Right lobe of liver (tissue), 6 donors: ENCODE results near the gene KCNA2. TPM values are rescaled to one million over a fixed set of nuclear protein-coding genes. Genes with fewer than 3 reads are reported as not detected.

Experiments used
- ATAC-seq, 4 donors: fragments of 200-7000 bp; cut with Tn5 transposase; one replicate each; pipeline ENCODE4 v1.9.1; 2020; ENCODE audit warnings: mild to moderate bottlenecking in 4 of 4, moderate library complexity in 4 of 4
- DNase-seq, 3 donors: peaks; one replicate each; pipeline ENCODE4 v3.0.0-alpha.2; 2020
- H3K27ac ChIP-seq, 3 donors: fragments of 200-600 bp; one replicate each; pipeline ENCODE4 v1.8.0; 2022
- H3K27me3 ChIP-seq, 2 donors: fragments of 200-600 bp; one replicate each; pipeline ENCODE4 v1.8.0; 2022
- H3K36me3 ChIP-seq, 4 donors: fragments of 200-600 bp; sonication (generic) in 1 of 4; one replicate each; pipeline versions ENCODE4 v1.5.1 to v1.8.0; 2017 to 2022; ENCODE audit warnings: control low read depth in 1 of 4
- H3K4me1 ChIP-seq, 4 donors: fragments of 200-600 bp; sonication (generic) in 1 of 4; one replicate each; pipeline versions ENCODE4 v1.5.1 to v1.8.0; 2017 to 2022; ENCODE audit warnings: control low read depth in 1 of 4
- H3K4me3 ChIP-seq, 3 donors: fragments of 200-600 bp; one replicate each; pipeline ENCODE4 v1.8.0; 2022
- H3K9me3 ChIP-seq, 4 donors: fragments of 200-600 bp; sonication (generic) in 1 of 4; one replicate each; pipeline versions ENCODE4 v1.5.1 to v1.8.0; 2017 to 2022; ENCODE audit warnings: control low read depth in 1 of 4
- CTCF ChIP-seq, 4 donors: fragments of 200-600 bp in 3 of 4; fragments of 450-650 bp in 1 of 4; IDR thresholded peaks; one replicate each; pipeline versions ENCODE4 v1.5.1 to v1.8.0; 2016 to 2022; ENCODE audit warnings: antibody characterized with exemption in 4 of 4, mild to moderate bottlenecking in 2 of 4
- POLR2A ChIP-seq: fragments of 450-650 bp; IDR thresholded peaks from one replicate; pipeline ENCODE4 v1.6.1; 2017; ENCODE audit warnings: antibody characterized with exemption, mild to moderate bottlenecking
- WGBS: methylation state at CpG from one replicate; pipeline ENCODE4 v1.1.6; 2018; ENCODE audit warnings: low coverage, low lambda C conversion rate; ENCODE audit not compliant: insufficient coverage; ENCODE audit errors: missing lambda C conversion rate; 5-methylcytosine and 5-hydroxymethylcytosine counted together
- intact Hi-C, 2 donors: fragments of 100-400 bp; cut with DNase I; formaldehyde crosslinking; loops; one replicate each; pipeline versions ENCODE4 v1.11.2 to v1.14.1; 2022
- long read RNA-seq: library from polyadenylated mRNA; unstranded; transcript quantifications from one replicate; pipeline ENCODE4 v2.0.0, GENCODE V29; 2019
- total RNA-seq, 6 experiments: library from RNA; depleted of rRNA in 2 of 6; stranded (reverse); fragments of >200 nt in 2 of 6; fragmentation: NEBNext Ultra II Directional in 3 of 6; extraction: Animal tissue kit (Norgen Biotek cat#: 25700) in 3 of 6; gene quantifications; one replicate each; pipeline versions ENCODE4 v1.1.0 to v1.2.4, GENCODE V29; 2016 to 2023
- donor health status: DM: no; HTN: yes; CAD: no.
- donor health status: DM: no; HTN: no; CAD: no.
- donor health status: DM: no; HTN: no; CAD: no.
- donor health status: DM: no; HTN: yes; CAD: no.
- donor health status: DM: no; HTN: yes; CAD: no.

The KCNA2 gene
- total RNA-seq: under 1 TPM in 3 of 6 experiments, not detected in 3; 0.04 to 0.10 (median 0.07) TPM
- long read RNA-seq: 0 reads

- Histone ChIP-seq H3K27ac (no peak within 1 kb of the TSS), H3K4me1 (peaks cover 0 to 9% (median 4%) of the 10 kb centered on the region in 4 donors), H3K9me3 (no peaks in the 10 kb centered on the region), H3K36me3 (no peaks in the 10 kb centered on the region), H3K4me3 (peak within 1 kb of the TSS; percentile 21 to 42 (median 37)), H3K27me3 (peaks cover 4 to 19% of the 10 kb centered on the region in 2 donors)
- ATAC-seq: peak; percentile 28 to 45 (median 37)
- peak in 1 of 3 donors; percentile 24 for DNase-seq
- TF ChIP-seq CTCF (IDR thresholded peaks at IDR 0.05) (no peak), POLR2A (no peak)
- intact Hi-C loops: no loop called here
- 7% methylated on average over 6 of the region's 41 CpGs for WGBS
Measured at GRCh38 chr1:110605901-110606656, at the start of gene KCNA2. Gene KCNA2 (minus strand): TSS chr1:110606358. CDS start chr1:110604782, 1,576 bp downstream.

GRCh38 chr1:110650609-110651008 is 44.5 kb upstream of the KCNA2 start:
- no peak for DNase-seq
- no peak for TF ChIP-seq CTCF (IDR thresholded peaks at IDR 0.05)
- TF ChIP-seq POLR2A: no peak
- H3K27ac ChIP-seq: no peak overlapping the region
- WGBS: 57% methylated on average over 2 of the region's 2 CpGs
- no peaks in the 10 kb centered on the region for H3K4me1 ChIP-seq
- H3K4me3 ChIP-seq: no peak overlapping the region
- no peaks in the 10 kb centered on the region for H3K36me3 ChIP-seq
- H3K9me3 ChIP-seq: no peaks in the 10 kb centered on the region
- intact Hi-C loops: no loop called here
- no peak for ATAC-seq
- H3K27me3 ChIP-seq: no peaks in the 10 kb centered on the region

GRCh38 chr1:110648417-110648816 is 42.3 kb upstream of the KCNA2 start:
- Histone ChIP-seq H3K9me3 (no peaks in the 10 kb centered on the region), H3K36me3 (no peaks in the 10 kb centered on the region), H3K4me3 (no peak overlapping the region), H3K27ac (no peak overlapping the region), H3K27me3 (no peaks in the 10 kb centered on the region), H3K4me1 (no peaks in the 10 kb centered on the region)
- intact Hi-C loops: no loop called here
- no peak for DNase-seq
- TF ChIP-seq POLR2A: no peak
- TF ChIP-seq CTCF (IDR thresholded peaks at IDR 0.05): no peak
- no peak for ATAC-seq
- WGBS: 28% methylated on average over 2 of the region's 2 CpGs

DNA sequence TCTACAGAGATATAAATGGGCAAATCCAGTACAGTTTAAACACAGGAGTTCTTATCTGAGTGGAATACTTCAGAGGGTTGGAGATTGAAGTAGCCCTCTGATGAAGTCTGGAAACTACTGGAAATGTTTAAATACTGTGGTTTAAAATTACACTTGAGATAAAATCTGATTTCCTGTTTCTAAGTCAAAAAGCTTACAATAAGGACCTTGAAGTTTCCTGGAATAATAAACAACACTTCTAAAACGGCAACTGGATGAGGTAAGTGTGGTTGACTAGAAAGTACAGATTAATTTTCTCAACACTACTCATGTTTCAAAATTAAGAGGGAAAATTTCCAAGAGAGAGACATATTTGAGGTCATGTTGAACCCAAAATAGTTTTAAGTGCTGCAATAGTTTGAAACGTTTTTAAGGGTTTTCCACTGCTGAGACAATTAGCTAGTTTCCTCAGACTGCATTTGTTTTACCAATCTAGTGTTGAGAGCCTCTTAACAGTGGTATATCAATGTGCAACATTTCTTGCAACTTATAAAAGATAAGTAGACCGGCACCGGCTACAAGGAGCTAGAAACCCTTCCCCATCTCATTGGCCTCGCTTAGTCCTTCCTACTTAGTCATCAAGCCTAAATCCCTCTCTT is 41.2 kb upstream of the KCNA2 start:
- ATAC-seq (peak in 1 of 4 donors; percentile 37), DNase-seq (no peak)
- Histone ChIP-seq H3K27me3 (no peaks in the 10 kb centered on the region), H3K27ac (peak overlapping the region in 1 of 3 donors; percentile 17), H3K4me1 (no peaks in the 10 kb centered on the region), H3K9me3 (no peaks in the 10 kb centered on the region), H3K4me3 (no peak overlapping the region), H3K36me3 (no peaks in the 10 kb centered on the region)
- WGBS: 29% methylated on average over 5 of the region's 5 CpGs
- intact Hi-C loops: no loop called here
- TF ChIP-seq POLR2A (no peak), CTCF (IDR thresholded peaks at IDR 0.05) (no peak)
